IPS-18a (cell line): Measurements from ENCODE around the gene ADCY7.
"Not testable (repeated sequence)": the region's sequence is repeated elsewhere in the genome, so short reads cannot be mapped to it uniquely, and the experiment has no call there.

Experiments used
- H3K27ac ChIP-seq: one replicate; pipeline ENCODE4 v1.5.1; 2013; ENCODE audit warnings: low read length
- H3K27me3 ChIP-seq: one replicate; pipeline ENCODE4 v1.6.1; 2013; ENCODE audit warnings: mild to moderate bottlenecking, low read length; ENCODE audit not compliant: control insufficient read depth, insufficient read depth
- H3K36me3 ChIP-seq: one replicate; pipeline ENCODE4 v1.6.1; 2013; ENCODE audit warnings: low read depth, low read length; ENCODE audit not compliant: control insufficient read depth
- H3K4me1 ChIP-seq: one replicate; pipeline ENCODE4 v1.6.1; 2013; ENCODE audit warnings: low read depth, low read length; ENCODE audit not compliant: control insufficient read depth
- H3K4me3 ChIP-seq: one replicate; pipeline ENCODE4 v1.5.1; 2013; ENCODE audit warnings: low read length
- H3K9ac ChIP-seq: one replicate; pipeline ENCODE4 v1.6.1; 2013; ENCODE audit warnings: mild to moderate bottlenecking, low read length, moderate library complexity
- H3K9me3 ChIP-seq: one replicate; pipeline ENCODE4 v1.6.1; 2013; ENCODE audit warnings: low read depth, low read length; ENCODE audit not compliant: control insufficient read depth

ADCY7 gene

DNA sequence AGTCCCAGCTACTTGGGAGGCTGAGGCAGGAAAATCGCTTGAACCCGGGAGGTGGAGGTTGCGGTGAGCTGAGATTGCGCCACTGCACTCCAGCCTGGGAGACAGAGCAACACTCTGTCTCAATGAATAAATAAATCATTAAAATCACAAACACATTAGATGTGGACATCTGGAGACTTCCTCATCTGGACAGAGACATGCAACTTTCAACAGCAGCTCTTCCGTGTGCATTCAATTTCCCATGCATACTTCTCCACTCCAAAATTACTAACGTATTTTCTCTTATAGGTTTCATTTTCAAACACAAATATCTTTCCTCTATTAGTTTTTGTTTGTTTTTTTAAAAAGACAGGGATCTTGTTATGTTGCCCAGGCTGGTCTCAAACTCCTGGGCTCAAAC, 23.3 kb upstream of the ADCY7 start:
- H3K27me3 ChIP-seq = peaks cover 19% of the 10 kb centered on the region
- not testable (repeated sequence) for H3K9me3 ChIP-seq, H3K4me1 ChIP-seq, H3K27ac ChIP-seq, H3K4me3 ChIP-seq, H3K9ac ChIP-seq, H3K36me3 ChIP-seq

DNA sequence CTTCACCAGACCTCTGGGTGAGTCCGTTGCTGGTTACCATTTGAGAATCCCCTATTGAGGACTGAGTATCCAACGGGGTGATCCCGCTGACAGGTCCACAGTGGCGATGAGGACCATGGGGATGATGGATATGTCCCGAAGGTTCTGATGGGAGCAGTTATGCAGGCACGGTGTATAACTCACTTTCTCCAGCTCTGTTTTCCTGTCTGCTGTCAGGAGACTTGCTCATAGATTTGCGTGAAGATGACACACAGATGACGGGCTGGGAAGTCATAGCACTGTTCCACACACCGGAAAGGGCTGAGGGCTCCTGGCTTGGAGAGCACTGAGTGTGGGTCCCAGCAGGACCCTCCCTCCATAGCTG, 22.2 kb upstream of the ADCY7 start:
- Histone ChIP-seq H3K27ac (no peak overlapping the region), H3K4me1 (peaks cover 6% of the 10 kb centered on the region), H3K27me3 (peaks cover 19% of the 10 kb centered on the region), H3K4me3 (no peak overlapping the region), H3K9me3 (no peaks in the 10 kb centered on the region), H3K9ac (no peak overlapping the region), H3K36me3 (no peaks in the 10 kb centered on the region)

- Histone ChIP-seq H3K27ac (no peak overlapping the region), H3K4me3 (peak overlapping the region; percentile 41), H3K27me3 (peaks cover 19% of the 10 kb centered on the region), H3K9me3 (no peaks in the 10 kb centered on the region), H3K36me3 (no peaks in the 10 kb centered on the region), H3K4me1 (peaks cover 9% of the 10 kb centered on the region), H3K9ac (no peak overlapping the region)
These were observed 21.6 kb upstream of the ADCY7 start for GRCh38 chr16:50244504-50245416.

GRCh38 chr16:50245417-50246298, 20.7 kb upstream of the ADCY7 start:
- Histone ChIP-seq H3K4me1 (peaks cover 9% of the 10 kb centered on the region), H3K27me3 (peaks cover 19% of the 10 kb centered on the region), H3K27ac (no peak overlapping the region), H3K4me3 (peak overlapping the region; percentile 49), H3K36me3 (no peaks in the 10 kb centered on the region), H3K9me3 (no peaks in the 10 kb centered on the region), H3K9ac (no peak overlapping the region)

GRCh38 chr16:50246299-50247122, 19.8 kb upstream of the ADCY7 start:
- peaks cover 19% of the 10 kb centered on the region for H3K27me3 ChIP-seq
- H3K4me3 ChIP-seq = peak overlapping the region; percentile 49
- H3K4me1 ChIP-seq = peaks cover 9% of the 10 kb centered on the region
- H3K9me3 ChIP-seq = no peaks in the 10 kb centered on the region
- no peak overlapping the region for H3K27ac ChIP-seq
- H3K9ac ChIP-seq = no peak overlapping the region
- no peaks in the 10 kb centered on the region for H3K36me3 ChIP-seq

GRCh38 chr16:50247123-50247905, 19.0 kb upstream of the ADCY7 start:
- H3K4me1 ChIP-seq = peaks cover 9% of the 10 kb centered on the region
- no peak overlapping the region for H3K9ac ChIP-seq
- H3K9me3 ChIP-seq = no peaks in the 10 kb centered on the region
- no peak overlapping the region for H3K27ac ChIP-seq
- H3K4me3 ChIP-seq = no peak overlapping the region
- no peaks in the 10 kb centered on the region for H3K36me3 ChIP-seq
- H3K27me3 ChIP-seq = peaks cover 19% of the 10 kb centered on the region

DNA sequence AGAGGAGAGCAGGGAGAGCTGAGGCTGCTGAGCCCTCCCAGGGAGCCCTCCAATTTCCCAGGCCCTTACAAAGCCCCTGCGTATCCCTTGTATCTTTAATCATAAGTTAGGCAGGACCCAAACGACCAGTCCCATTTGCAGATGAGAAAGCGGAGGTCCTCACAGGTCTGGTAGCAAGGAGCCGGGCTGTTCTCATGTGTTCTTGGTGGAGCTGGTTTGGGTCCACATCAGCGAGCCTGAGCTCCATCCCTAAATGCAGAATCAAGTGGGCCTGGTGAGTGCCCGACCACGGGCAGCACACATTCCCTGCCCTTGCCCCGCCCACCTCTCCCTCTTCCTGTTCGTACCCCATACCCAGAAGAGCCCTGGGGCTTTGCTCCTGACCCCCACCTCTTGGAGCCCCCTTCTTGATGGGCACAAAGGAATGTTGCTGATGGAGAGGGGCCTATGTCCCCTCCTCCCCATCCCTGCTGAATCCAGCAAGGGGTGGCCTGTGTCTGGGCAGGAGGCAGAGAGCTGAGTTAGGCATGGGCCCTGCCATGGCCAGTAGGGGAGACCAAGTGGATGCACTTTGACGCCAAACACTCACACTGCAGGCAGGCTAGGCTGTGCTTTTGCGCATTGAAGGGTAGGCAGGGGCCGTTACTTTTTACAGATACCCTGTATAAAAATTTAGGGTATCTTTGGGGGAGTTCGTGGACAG, 18.3 kb upstream of the ADCY7 start:
- Histone ChIP-seq H3K4me1 (peaks cover 9% of the 10 kb centered on the region), H3K9me3 (no peaks in the 10 kb centered on the region), H3K27ac (no peak overlapping the region), H3K4me3 (no peak overlapping the region), H3K27me3 (peaks cover 19% of the 10 kb centered on the region), H3K9ac (no peak overlapping the region), H3K36me3 (no peaks in the 10 kb centered on the region)

DNA sequence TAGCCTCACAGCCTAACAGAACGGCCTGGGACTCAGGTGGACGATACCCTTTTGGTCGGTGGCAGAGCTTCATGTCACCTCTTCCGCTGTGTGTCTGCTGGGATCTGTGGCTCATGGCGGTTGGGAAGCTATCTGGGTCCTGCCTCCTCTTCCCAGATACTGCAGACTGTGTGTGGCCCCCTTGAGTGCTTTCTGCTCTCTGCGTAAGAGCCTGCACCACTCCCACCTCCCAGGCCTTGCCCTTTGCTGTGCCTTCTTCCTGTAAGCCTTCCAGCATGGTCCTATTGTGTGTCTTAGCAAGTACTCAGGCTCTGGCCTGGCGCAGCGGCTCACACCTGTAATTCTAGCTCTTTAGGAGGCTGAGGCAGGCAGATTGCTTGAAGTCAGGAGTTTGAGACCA, 17.5 kb upstream of the ADCY7 start:
- Histone ChIP-seq H3K9me3 (no peaks in the 10 kb centered on the region), H3K9ac (no peak overlapping the region), H3K4me3 (no peak overlapping the region), H3K4me1 (peaks cover 9% of the 10 kb centered on the region), H3K27me3 (peaks cover 19% of the 10 kb centered on the region), H3K36me3 (no peaks in the 10 kb centered on the region), H3K27ac (no peak overlapping the region)

GRCh38 chr16:50251375-50252081, 14.8 kb upstream of the ADCY7 start:
- no peak overlapping the region for H3K9ac ChIP-seq
- peaks cover 7% of the 10 kb centered on the region for H3K27me3 ChIP-seq
- H3K36me3 ChIP-seq = no peaks in the 10 kb centered on the region
- H3K4me3 ChIP-seq = no peak overlapping the region
- peaks cover 3% of the 10 kb centered on the region for H3K4me1 ChIP-seq
- no peaks in the 10 kb centered on the region for H3K9me3 ChIP-seq
- H3K27ac ChIP-seq = no peak overlapping the region

- H3K4me1 ChIP-seq = peaks cover 3% of the 10 kb centered on the region
- no peak overlapping the region for H3K4me3 ChIP-seq
- no peaks in the 10 kb centered on the region for H3K36me3 ChIP-seq
- H3K27ac ChIP-seq = no peak overlapping the region
- no peak overlapping the region for H3K9ac ChIP-seq
- H3K9me3 ChIP-seq = no peaks in the 10 kb centered on the region
- H3K27me3 ChIP-seq = peaks cover 1% of the 10 kb centered on the region
These were observed 14.2 kb upstream of the ADCY7 start for GRCh38 chr16:50252082-50252611.
